GM21786 (cell line): ENCODE measurements around the gene TTLL11.
"Not testable (repeated sequence)": the region's sequence is repeated elsewhere in the genome, so short reads cannot be mapped to it uniquely, and the experiment has no call there.

Experiments
- ATAC-seq: cut with Tn5 transposase; IDR thresholded peaks from one replicate; pipeline ENCODE4 v1.9.1; 2021; ENCODE audit not compliant: unreplicated experiment

Gene TTLL11

GRCh38 chr9:121914604-121915303, 178.4 kb downstream of the TTLL11 start:
- ATAC-seq, result no peak

DNA sequence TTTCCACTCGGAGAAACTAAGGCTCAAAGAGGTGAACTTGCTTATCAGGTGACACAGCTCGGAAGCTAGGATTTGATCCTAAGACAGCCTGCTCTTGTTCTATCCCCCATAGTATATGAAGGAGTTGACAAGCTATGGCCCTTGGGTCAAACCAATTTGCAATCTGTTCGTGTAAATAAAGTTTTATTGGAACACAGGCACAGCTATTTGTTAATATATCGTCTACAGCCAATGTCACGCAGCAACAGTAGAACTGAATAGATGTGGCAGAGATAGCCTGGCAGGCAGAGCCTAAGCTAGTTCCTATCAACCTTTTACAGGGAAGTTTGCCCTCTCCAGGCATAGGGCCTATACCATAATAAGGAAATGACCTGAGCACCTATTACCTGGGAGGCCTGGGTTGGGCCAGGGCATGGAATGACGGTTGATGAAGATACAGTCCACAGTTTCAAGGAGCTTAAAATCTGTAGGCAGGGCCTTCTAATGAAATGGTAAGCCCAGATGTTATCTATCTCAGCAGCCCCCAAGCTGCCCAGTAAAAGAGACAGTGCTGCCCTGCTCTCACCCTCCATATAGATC, 179.0 kb downstream of the TTLL11 start:
- ATAC-seq, result no peak

DNA sequence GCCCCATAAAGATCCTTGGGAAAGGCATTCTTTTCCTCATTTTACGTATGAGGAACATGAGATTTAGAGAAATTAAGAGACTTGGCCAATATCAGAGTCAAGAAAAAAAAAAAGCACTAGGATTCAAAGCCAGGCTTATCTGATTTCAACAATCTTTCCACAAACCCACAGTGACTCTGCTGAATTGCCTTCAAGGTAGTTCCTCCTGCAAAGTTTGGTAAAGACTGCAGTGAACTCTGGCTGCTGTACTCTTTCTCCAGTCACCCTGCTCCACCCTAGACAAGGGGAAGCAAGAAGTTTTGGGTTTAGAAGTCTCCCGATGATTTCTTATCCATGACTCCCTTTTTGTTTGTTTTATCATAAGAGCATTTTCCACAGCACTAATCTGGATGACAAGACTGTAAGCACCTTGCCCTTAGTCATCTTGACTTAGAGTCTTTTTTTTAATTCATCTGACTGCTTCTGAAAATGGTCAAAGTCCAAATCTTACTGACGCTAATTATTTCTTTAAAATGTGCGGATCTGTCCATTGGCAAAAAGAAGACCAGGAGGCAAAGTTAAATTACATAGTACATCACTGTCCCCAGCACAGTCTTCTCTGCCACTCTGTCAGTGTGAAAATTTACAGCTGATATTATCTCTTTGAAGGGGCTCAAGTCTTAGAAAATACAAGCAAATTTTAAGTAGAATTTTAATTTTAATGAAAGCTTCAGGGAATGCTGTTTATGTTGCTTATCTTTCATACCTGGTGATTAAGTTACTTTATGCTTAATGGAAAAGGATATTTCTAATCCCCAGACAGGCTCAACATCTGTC, 180.1 kb downstream of the TTLL11 start:
- no peak for ATAC-seq

GRCh38 chr9:121910491-121911040, 182.5 kb downstream of the TTLL11 start:
- no peak for ATAC-seq

DNA sequence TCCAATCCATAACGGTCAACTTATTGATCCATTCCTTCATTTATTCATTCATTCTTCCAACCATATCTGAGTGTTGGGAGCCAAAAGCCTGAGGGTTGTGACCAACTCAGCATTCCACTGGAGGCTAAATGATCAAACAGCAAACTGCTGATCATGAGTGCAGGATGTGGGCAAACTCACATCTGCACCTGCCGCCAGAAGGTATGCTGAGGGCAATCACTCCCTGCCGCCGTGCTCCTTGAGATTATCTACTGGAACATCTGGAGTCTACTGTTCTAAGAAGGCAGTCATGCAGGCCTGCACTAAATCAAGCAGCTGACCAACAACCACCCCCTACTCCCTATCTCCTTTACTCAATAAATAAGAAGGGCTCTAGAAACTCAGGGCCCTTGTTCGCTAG, 184.0 kb downstream of the TTLL11 start:
- ATAC-seq, result no peak

DNA sequence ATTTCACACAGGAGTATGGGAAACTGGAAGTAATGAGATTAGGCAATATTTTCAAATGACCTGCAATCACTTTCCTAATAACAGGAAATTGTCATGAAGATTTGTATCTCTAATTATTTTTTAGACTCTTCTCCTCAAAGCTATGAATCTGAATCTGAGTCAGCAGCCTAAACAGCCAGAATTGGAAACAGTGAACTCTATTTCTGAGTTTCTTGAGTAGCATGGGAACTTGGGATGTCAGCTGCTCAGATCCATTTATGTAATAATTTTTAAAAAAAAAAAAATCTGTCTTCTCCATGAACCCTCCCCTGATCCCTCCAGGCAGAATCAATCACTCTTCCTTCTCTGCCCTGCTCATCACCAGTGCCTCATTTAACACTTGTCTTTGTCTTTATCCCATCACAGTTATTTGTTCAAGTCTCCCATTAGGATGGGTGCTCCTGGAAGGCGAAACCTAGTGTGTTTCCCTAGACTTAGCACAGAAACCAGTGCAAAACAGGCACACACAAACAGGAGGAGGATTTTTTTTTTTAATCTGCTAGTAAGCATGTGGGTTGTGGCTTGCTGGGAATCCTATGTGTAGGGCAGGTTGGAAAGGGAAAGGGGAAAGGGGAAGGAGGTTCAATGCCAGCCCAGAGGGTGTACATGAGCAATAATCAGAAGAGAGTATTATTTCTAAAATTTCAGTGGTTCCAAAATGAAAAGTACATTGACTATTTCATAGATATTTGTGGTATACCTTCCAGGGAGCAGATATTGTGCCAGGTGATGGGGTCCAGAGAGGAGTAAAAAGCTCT, 186.8 kb downstream of the TTLL11 start:
- no peak for ATAC-seq

DNA sequence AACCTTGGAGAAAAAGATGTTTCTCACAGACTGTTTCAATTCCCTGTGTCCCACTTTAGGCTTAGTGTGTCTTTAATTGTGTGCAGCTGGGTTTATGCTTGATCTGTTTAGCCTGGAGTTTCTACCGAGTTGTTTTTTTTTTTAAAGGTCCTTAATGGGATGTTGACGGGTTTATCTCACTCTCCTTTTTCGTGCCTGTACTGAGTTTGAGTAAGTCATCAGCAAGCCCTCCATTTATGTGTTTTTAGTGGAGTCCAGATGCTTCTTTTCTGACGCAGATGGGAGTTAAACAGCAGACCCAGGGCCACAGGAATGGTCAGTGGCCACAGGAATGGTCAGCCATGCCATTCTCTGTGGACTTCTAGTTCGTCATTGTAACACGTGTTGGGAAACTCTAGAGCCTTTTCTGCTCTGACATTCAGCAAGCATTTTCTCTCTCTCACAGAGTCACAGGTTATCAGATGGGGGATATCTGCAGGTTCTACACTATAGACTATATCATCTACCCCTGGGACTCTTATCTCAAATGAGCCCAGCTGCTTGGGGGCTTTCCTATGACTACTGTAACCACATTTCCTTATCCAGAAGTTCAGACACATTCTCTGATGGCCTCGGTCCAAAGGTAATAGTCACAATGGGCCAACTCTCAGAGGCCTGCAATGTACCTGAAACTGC, 190.5 kb downstream of the TTLL11 start:
- ATAC-seq, result no peak

GRCh38 chr9:121901616-121902015, 191.5 kb downstream of the TTLL11 start:
- ATAC-seq, result no peak

- ATAC-seq, result no peak
Measured at GRCh38 chr9:121900163-121900562, 192.9 kb downstream of the TTLL11 start.

GRCh38 chr9:121898856-121899255, 194.3 kb downstream of the TTLL11 start:
- no peak for ATAC-seq

GRCh38 chr9:121897140-121897539, 196.0 kb downstream of the TTLL11 start:
- ATAC-seq, result no peak

GRCh38 chr9:121896545-121896943, 196.6 kb downstream of the TTLL11 start:
- ATAC-seq, result no peak

DNA sequence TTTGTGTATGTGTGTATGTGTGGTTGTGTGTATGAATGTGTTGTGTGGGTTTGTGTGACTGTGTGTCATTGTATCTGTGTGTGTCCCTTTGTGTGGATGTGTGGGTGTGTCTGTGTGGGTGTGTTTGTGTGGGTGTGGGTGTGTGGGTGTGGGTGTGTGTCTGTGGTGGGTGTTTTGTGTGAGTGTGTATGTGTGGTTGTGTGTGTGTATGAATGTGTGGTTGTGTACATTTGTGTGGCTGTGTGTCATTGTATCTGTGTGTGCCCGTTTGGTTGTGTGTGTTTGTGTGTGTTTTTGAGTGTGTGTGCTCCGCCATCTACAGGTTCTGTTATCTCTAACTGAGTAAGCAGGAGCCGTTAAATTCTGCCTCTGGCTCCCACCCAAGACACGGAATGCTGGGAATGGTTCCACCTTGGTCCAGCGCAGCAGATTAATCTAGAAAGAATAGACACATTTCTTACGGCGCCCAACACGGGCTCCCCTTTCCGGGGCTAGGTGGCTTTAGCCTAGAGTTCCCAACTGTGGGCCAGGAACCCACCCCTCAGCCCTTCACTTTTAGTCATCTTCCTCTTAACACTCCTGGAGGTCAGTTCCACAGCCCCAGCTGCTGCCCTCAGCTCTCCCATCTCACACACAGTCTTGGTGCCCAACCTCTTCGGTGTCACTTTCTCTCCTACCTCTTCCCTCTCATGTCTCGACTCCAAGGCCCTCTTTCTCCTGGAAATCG, 197.1 kb downstream of the TTLL11 start:
- no peak for ATAC-seq

DNA sequence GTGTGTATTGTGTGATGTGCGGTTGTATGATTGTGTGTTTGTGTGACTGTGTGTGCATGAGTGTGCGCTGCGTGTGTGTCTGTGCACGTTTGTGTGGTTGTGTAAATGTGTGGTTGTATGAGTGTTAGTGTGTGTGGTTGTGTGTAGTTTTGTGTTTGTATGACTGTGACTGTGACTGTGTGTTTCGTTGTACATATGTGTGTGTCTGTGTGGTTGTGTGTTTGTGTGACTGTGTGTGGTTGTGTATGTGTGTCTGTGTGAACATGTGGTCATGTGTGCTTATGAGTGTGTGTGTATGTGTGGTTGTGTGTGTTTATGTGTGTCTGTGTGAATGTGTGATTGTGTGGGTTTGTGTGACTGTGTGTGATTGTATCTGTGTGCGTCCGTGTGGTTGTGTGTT, 197.8 kb downstream of the TTLL11 start:
- ATAC-seq, result no peak

DNA sequence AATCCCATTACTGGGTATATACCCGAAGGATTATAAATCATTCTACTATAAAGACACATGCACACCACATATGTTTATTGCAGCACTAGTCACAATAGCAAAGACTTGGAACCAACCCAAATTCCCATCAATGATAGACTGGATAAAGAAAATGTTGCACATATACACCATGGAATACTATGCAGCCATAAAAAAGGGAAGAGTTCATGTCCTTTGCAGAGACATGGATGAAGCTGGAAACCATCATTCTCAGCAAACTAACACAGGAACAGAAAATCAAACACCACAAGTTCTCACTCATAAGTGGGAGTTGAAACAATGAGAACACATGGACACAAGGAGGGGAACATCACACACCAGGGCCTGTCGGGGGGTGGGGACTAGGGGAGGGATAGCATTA, 198.7 kb downstream of the TTLL11 start:
- not testable (repeated sequence) for ATAC-seq

DNA sequence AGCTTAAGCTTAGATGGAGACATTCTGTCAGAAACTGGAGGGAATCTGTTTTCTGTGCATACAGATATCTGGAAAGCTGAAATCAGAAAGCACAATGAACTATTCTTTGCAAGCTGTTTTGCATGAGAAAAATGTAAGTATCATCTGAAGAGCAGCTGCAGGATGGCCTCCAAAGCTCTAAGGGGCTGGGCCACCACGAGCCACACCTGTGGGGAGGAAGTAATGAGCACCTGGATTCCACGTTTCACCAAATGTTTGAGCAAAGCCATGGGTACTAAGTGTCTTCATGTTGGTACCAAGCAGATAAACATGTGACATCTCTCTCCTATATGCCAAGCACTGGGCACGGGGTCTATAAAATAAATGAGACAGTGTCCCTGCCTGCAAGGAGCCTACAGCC, 199.3 kb downstream of the TTLL11 start:
- ATAC-seq, result no peak

- no peak for ATAC-seq
Measured at GRCh38 chr9:121892706-121893105, 200.4 kb downstream of the TTLL11 start.

DNA sequence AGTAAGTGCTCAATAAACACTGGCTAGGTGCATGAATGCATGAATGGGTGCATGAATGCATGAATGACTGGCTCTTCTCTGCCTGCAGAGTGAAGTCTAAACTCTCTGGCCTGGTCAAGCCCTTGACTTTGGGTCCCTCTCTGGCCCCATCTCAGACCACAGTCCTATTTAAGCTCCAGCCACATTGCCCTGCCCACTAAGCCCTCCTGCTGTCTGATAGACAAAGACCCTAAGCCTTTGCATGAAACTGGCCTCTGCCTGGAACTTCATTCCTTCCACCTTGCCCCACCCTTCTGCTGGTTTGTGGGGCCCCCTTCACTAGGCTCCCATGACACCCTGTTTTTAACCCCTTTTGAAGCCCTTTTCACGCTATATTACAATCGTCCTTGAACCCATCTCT, 202.4 kb downstream of the TTLL11 start:
- ATAC-seq, result no peak

- ATAC-seq, result no peak
Measured at GRCh38 chr9:121889990-121890563, 203.0 kb downstream of the TTLL11 start.

DNA sequence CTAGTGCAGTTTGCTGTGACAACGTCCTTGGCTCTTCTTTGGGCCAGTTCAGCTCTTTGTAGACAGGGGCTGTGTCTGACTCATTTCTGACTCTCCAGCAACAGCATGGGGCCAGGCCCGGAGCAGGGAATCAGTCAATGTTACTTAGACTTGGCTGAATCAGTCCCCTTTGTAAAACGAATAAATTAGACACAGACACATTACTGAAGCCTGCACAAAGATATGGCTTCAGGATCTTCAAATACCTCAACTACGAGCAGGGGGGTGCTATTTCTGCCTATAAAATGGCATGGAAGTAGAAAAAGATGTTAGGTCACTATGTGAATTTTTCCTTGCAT, 204.7 kb downstream of the TTLL11 start:
- ATAC-seq, result no peak
